Measurements from ENCODE around the gene NFKBIE.

The NFKBIE gene

DNA sequence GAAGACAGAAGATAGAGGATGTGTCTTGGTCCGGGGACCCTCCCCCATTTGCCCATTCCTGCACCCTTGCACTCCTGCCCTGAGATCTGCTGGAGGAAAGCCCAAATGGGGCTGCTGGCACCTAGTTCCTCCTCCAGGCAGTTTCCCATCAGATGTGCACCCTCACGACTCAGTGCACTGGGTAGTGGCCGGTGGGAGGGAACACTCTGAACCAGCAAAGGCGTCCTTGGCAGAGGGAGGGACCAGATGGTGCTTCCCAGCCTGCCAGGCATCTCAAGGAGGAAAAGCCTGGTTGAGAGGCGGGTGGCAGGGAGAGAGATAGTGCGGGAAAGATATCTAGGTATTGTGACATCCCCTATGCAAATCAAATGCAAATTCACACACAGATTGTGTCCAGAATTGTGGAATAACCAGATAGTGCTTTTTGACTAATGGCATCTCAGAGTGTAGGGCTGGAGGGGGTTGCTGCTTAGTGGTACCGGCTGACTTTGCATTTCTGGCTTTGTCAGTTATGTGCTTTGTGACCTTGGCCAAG, 24.4 kb upstream of the NFKBIE start:
- no peaks in the 10 kb centered on the region for H3K4me1 Mint-ChIP-seq
- peaks cover 79% of the 10 kb centered on the region for H3K27me3 Mint-ChIP-seq
- DNase-seq = no peak
- CTCF ChIA-PET = no interaction called here
- no peaks in the 10 kb centered on the region for H3K36me3 Mint-ChIP-seq
- H3K27ac Mint-ChIP-seq = no peak overlapping the region
- no peaks in the 10 kb centered on the region for H3K9me3 Mint-ChIP-seq
- no peak overlapping the region for H3K4me3 Mint-ChIP-seq

DNA sequence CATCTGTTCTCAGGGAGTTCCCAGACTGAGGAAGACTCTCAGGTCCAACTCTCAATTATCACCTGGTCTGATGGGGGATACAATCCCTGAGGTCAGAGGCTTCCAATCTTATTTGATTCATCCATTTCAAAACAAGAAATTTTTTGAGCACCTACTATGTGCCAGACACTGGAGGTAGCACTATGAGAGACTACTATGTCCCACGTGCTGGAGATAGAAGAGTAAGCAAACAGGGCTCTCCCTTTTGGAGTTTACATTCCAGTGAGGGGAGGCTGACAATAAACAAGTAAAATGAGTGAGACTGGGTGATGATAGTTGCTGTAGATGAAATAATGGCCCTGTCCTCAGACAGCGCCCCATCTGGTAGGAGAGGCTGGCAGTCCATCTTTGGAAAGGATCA, 21.4 kb upstream of the NFKBIE start:
- no peaks in the 10 kb centered on the region for H3K9me3 Mint-ChIP-seq
- H3K4me1 Mint-ChIP-seq = no peaks in the 10 kb centered on the region
- H3K4me3 Mint-ChIP-seq = no peak overlapping the region
- H3K36me3 Mint-ChIP-seq = no peaks in the 10 kb centered on the region
- no peak overlapping the region for H3K27ac Mint-ChIP-seq
- H3K27me3 Mint-ChIP-seq = peaks cover 79% of the 10 kb centered on the region
- CTCF ChIA-PET = no interaction called here
- no peak for DNase-seq

- H3K27me3 Mint-ChIP-seq = peaks cover 74% of the 10 kb centered on the region
- H3K4me3 Mint-ChIP-seq = no peak overlapping the region
- CTCF ChIA-PET = no interaction called here
- DNase-seq = no peak
- H3K9me3 Mint-ChIP-seq = no peaks in the 10 kb centered on the region
- H3K4me1 Mint-ChIP-seq = no peaks in the 10 kb centered on the region
- H3K36me3 Mint-ChIP-seq = no peaks in the 10 kb centered on the region
- H3K27ac Mint-ChIP-seq = no peak overlapping the region
These were observed 20.9 kb upstream of the NFKBIE start for GRCh38 chr6:44286285-44286565.

- Mint-ChIP-seq H3K27ac (no peak overlapping the region), H3K4me1 (no peaks in the 10 kb centered on the region), H3K9me3 (no peaks in the 10 kb centered on the region), H3K4me3 (no peak overlapping the region), H3K27me3 (peaks cover 71% of the 10 kb centered on the region), H3K36me3 (no peaks in the 10 kb centered on the region)
- CTCF ChIA-PET = no interaction called here
- DNase-seq = peak; percentile 43
These were observed 20.4 kb upstream of the NFKBIE start for GRCh38 chr6:44285552-44286284.

GRCh38 chr6:44284867-44285266, 19.5 kb upstream of the NFKBIE start:
- CTCF ChIA-PET = no interaction called here
- Mint-ChIP-seq H3K4me3 (no peak overlapping the region), H3K36me3 (no peaks in the 10 kb centered on the region), H3K9me3 (no peaks in the 10 kb centered on the region), H3K27ac (no peak overlapping the region), H3K4me1 (no peaks in the 10 kb centered on the region), H3K27me3 (peaks cover 71% of the 10 kb centered on the region)
- DNase-seq = no peak

DNA sequence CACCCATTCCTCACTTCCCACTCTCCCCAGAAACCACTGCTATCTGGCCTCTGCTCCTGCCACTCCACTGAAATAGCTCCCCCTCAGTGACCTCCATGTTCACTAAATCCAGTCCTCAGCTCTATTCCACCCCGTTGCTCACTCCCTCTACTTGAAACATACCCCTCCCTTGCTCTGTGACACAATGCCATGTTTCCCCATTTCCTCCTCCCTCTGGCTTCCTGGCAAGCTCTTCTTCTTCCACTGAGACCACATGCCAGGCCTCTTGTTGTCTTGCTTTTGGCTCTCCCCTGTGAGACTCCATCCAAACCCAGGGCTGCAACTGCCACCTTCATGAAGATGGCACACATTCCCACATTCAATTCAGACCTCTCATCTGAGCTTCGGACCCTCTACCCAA, 18.8 kb upstream of the NFKBIE start:
- Mint-ChIP-seq H3K4me3 (no peak overlapping the region), H3K36me3 (no peaks in the 10 kb centered on the region), H3K27ac (no peak overlapping the region), H3K4me1 (no peaks in the 10 kb centered on the region), H3K9me3 (no peaks in the 10 kb centered on the region), H3K27me3 (peaks cover 72% of the 10 kb centered on the region)
- DNase-seq = no peak
- CTCF ChIA-PET = interaction anchor here (1.1 kb wide), 1 partner anchor 16 kb away, joined by 4 read pairs; no protein-coding TSS in a partner anchor

- DNase-seq = no peak
- H3K27ac Mint-ChIP-seq = no peak overlapping the region
- H3K4me3 Mint-ChIP-seq = no peak overlapping the region
- CTCF ChIA-PET = interaction anchor here (0.7 to 1.5 kb wide), 4 partner anchors 14 to 61 kb away, joined by 3 to 5 read pairs (median 4); no protein-coding TSS in a partner anchor
- H3K4me1 Mint-ChIP-seq = peaks cover 5% of the 10 kb centered on the region
- H3K9me3 Mint-ChIP-seq = no peaks in the 10 kb centered on the region
- H3K27me3 Mint-ChIP-seq = peaks cover 86% of the 10 kb centered on the region
- no peaks in the 10 kb centered on the region for H3K36me3 Mint-ChIP-seq
These were observed 13.7 kb upstream of the NFKBIE start for GRCh38 chr6:44278774-44279697.

- DNase-seq = no peak
- H3K4me1 Mint-ChIP-seq = peaks cover 5% of the 10 kb centered on the region
- no peak overlapping the region for H3K4me3 Mint-ChIP-seq
- peaks cover 86% of the 10 kb centered on the region for H3K27me3 Mint-ChIP-seq
- CTCF ChIA-PET = interaction anchor here (1.5 to 1.6 kb wide), 4 partner anchors 10 to 60 kb away, joined by 4 to 10 read pairs (median 4); no protein-coding TSS in a partner anchor
- H3K27ac Mint-ChIP-seq = no peak overlapping the region
- no peaks in the 10 kb centered on the region for H3K36me3 Mint-ChIP-seq
- H3K9me3 Mint-ChIP-seq = no peaks in the 10 kb centered on the region
These were observed 13.0 kb upstream of the NFKBIE start for GRCh38 chr6:44278315-44278714.

DNA sequence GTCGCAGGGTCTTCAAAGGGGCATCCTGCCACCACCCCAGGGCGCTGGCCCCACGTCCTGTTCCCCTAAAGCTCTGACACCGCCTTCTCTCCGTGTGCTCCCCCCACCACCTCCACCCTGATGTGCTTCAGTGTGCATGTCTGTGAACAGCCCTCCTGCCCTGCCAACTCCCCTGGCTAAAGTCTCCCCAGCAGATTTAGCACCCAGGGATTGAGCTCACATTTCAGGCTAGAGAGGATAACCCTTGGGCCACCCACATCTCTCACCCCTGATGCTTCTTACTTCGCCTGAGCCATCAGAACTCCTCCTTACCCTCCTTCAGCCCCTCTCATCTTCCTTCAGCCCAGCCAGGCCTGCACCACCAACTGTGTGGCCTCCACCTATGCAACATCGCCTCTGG, 12.4 kb upstream of the NFKBIE start:
- peaks cover 86% of the 10 kb centered on the region for H3K27me3 Mint-ChIP-seq
- no peak overlapping the region for H3K4me3 Mint-ChIP-seq
- no peaks in the 10 kb centered on the region for H3K36me3 Mint-ChIP-seq
- DNase-seq = no peak
- H3K27ac Mint-ChIP-seq = no peak overlapping the region
- CTCF ChIA-PET = interaction anchor here (1.5 to 1.6 kb wide), 3 partner anchors 10 to 61 kb away, joined by 4 to 10 read pairs (median 5); no protein-coding TSS in a partner anchor
- H3K4me1 Mint-ChIP-seq = peaks cover 5% of the 10 kb centered on the region
- H3K9me3 Mint-ChIP-seq = no peaks in the 10 kb centered on the region

GRCh38 chr6:44276667-44277640, 11.6 kb upstream of the NFKBIE start:
- DNase-seq = no peak
- H3K27me3 Mint-ChIP-seq = peaks cover 88% of the 10 kb centered on the region
- no peak overlapping the region for H3K4me3 Mint-ChIP-seq
- no peaks in the 10 kb centered on the region for H3K36me3 Mint-ChIP-seq
- H3K9me3 Mint-ChIP-seq = no peaks in the 10 kb centered on the region
- CTCF ChIA-PET = interaction anchor here (1.5 to 1.6 kb wide), 2 partner anchors 9 to 61 kb away, joined by 5 to 10 read pairs; no protein-coding TSS in a partner anchor
- peaks cover 5% of the 10 kb centered on the region for H3K4me1 Mint-ChIP-seq
- no peak overlapping the region for H3K27ac Mint-ChIP-seq

GRCh38 chr6:44275749-44276648, 10.6 kb upstream of the NFKBIE start:
- CTCF ChIA-PET = interaction anchor here (1.0 kb wide), 1 partner anchor 29 kb away, joined by 3 read pairs; no protein-coding TSS in a partner anchor
- H3K27me3 Mint-ChIP-seq = peaks cover 97% of the 10 kb centered on the region

DNA sequence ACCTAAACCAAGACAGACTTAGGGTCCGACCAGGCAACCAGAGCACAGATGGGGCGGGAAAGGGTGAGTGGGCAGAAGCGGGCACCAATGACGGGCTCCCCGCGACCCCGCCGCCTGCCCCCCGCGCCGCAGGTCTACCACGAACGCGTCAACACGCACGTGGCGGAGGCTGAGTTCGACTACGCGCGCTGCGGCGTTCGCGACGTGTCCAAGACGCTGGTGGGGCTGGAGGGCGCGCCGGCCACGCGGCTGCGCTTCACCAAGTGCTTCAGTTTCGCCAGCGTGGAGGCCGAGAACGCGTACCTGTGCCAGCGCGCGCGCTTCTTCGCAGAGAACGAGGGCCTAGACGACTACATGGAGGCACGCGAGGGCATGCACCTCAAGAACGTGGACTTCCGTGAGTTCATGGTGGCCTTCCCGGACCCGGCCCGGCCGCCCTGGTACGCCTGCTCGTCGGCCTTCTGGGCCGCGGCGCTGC, 10.0 kb upstream of the NFKBIE start:
- H3K4me1 Mint-ChIP-seq = peaks cover 9% of the 10 kb centered on the region
- H3K27ac Mint-ChIP-seq = no peak overlapping the region
- H3K9me3 Mint-ChIP-seq = no peaks in the 10 kb centered on the region
- H3K36me3 Mint-ChIP-seq = no peaks in the 10 kb centered on the region
- no peak overlapping the region for H3K4me3 Mint-ChIP-seq
- DNase-seq = no peak
- CTCF ChIA-PET = interaction anchor here (1.0 kb wide), 1 partner anchor 30 kb away, joined by 3 read pairs; no protein-coding TSS in a partner anchor
- H3K27me3 Mint-ChIP-seq = peaks cover 96% of the 10 kb centered on the region

More at GRCh38 chr6:44275749-44276648, 10.6 kb upstream of the NFKBIE start:
- Mint-ChIP-seq H3K4me1 (peaks cover 9% of the 10 kb centered on the region), H3K4me3 (no peak overlapping the region), H3K27ac (no peak overlapping the region), H3K9me3 (no peaks in the 10 kb centered on the region), H3K36me3 (no peaks in the 10 kb centered on the region)
- peak; percentile 53 for DNase-seq

Measured in activated naive CD4-positive, alpha-beta T cell treated with anti-CD3 and anti-CD28 coated beads, Interleukin-2, amount 10 ng/mL, durations not matched to agents 7 days and 5 days (primary cell).